Neutrophil (primary cell): ENCODE measurements around the gene WDFY4.

ENCODE experiments used
- H3K27ac ChIP-seq: fragments of 200-600 bp; sonication (generic); 2 replicates; pipeline ENCODE4 v1.5.1; 2016; ENCODE audit warnings: mild to moderate bottlenecking, moderate library complexity
- H3K27me3 ChIP-seq: fragments of 200-600 bp; sonication (generic); 2 replicates; pipeline ENCODE4 v1.6.0; 2016; ENCODE audit warnings: mild to moderate bottlenecking
- H3K36me3 ChIP-seq: fragments of 200-600 bp; sonication (generic); 2 replicates; pipeline ENCODE4 v1.5.1; 2017
- H3K4me1 ChIP-seq, 2 experiments: fragments of 200-600 bp in 1 of 2; sonication (generic) in 1 of 2; 1 replicate in 1 of 2; 2 replicates in 1 of 2; pipeline versions ENCODE4 v1.5.1 to v1.6.1; 2013 to 2016; ENCODE audit warnings: low read depth in 1 of 2, low read length in 1 of 2, mild to moderate bottlenecking in 1 of 2, moderate library complexity in 1 of 2; ENCODE audit not compliant: control insufficient read depth in 1 of 2, insufficient read depth in 1 of 2
- H3K4me3 ChIP-seq, 2 experiments: fragments of 200-600 bp in 1 of 2; sonication (generic) in 1 of 2; 1 replicate in 1 of 2; 2 replicates in 1 of 2; pipeline ENCODE4 v1.5.1; 2013 to 2016; ENCODE audit warnings: low read depth in 1 of 2, low read length in 1 of 2, mild to moderate bottlenecking in 1 of 2, moderate library complexity in 1 of 2
- H3K9me3 ChIP-seq: fragments of 200-600 bp; sonication (generic); 2 replicates; pipeline ENCODE4 v1.5.1; 2016
- TF ChIP-seq, protein P1 (sequence below): fragments of 200-600 bp; sonication (generic); IDR thresholded peaks from 2 replicates; pipeline ENCODE4 v1.5.1; 2016; ENCODE audit warnings: antibody characterized with exemption

Gene WDFY4

GRCh38 chr10:48982584-48982983 lies 297.9 kb downstream of the WDFY4 start:
- Histone ChIP-seq H3K4me1 (no peaks in the 10 kb centered on the region), H3K36me3 (peaks cover 76% of the 10 kb centered on the region), H3K27me3 (no peaks in the 10 kb centered on the region), H3K9me3 (no peaks in the 10 kb centered on the region), H3K27ac (no peak overlapping the region), H3K4me3 (no peak overlapping the region)
- TF ChIP-seq, protein P1, sequence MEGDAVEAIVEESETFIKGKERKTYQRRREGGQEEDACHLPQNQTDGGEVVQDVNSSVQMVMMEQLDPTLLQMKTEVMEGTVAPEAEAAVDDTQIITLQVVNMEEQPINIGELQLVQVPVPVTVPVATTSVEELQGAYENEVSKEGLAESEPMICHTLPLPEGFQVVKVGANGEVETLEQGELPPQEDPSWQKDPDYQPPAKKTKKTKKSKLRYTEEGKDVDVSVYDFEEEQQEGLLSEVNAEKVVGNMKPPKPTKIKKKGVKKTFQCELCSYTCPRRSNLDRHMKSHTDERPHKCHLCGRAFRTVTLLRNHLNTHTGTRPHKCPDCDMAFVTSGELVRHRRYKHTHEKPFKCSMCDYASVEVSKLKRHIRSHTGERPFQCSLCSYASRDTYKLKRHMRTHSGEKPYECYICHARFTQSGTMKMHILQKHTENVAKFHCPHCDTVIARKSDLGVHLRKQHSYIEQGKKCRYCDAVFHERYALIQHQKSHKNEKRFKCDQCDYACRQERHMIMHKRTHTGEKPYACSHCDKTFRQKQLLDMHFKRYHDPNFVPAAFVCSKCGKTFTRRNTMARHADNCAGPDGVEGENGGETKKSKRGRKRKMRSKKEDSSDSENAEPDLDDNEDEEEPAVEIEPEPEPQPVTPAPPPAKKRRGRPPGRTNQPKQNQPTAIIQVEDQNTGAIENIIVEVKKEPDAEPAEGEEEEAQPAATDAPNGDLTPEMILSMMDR = no peak

- Histone ChIP-seq H3K36me3 (peaks cover 64% of the 10 kb centered on the region), H3K27ac (no peak overlapping the region), H3K4me3 (no peak overlapping the region), H3K27me3 (no peaks in the 10 kb centered on the region), H3K9me3 (no peaks in the 10 kb centered on the region), H3K4me1 (no peaks in the 10 kb centered on the region)
- TF ChIP-seq, protein P1 = no peak
Measured at GRCh38 chr10:48983648-48984351, 299.1 kb downstream of the WDFY4 start.

DNA sequence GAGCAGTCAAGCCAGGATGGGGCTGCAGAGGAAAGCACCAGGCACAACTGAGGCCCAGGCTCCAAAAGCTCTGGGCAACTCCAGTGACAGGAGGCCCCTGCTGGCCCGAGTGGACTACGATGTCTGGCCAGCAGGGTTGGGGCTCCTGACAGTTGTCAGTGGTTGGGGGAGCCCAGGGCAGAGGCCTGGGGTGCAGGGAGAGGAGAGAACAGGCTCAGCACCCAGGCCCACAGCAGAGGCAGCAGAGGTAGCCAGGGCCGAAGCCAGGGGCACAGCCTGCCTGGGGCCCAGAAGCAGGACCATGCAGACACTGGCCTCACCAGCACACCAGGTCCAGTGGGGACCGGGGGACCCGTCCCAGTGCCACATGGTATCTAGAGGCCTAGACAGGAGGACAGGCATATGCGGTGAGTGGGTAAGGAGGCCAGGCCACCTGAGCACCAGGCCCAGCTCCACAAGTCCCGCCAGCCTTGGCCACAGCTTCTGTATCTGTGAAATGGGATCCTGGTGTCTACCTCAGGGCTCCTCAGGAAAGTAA lies 301.0 kb downstream of the WDFY4 start:
- peaks cover 45% of the 10 kb centered on the region for H3K36me3 ChIP-seq
- no peaks in the 10 kb centered on the region for H3K27me3 ChIP-seq
- H3K27ac ChIP-seq = no peak overlapping the region
- H3K9me3 ChIP-seq = no peaks in the 10 kb centered on the region
- no peak overlapping the region for H3K4me3 ChIP-seq
- no peaks in the 10 kb centered on the region for H3K4me1 ChIP-seq
- TF ChIP-seq, protein P1 = no peak

- TF ChIP-seq, protein P1 = no peak
- H3K4me3 ChIP-seq = no peak overlapping the region
- H3K36me3 ChIP-seq = no peaks in the 10 kb centered on the region
Measured at GRCh38 chr10:48990226-48990625, 305.6 kb downstream of the WDFY4 start.

GRCh38 chr10:48993627-48994026 lies 309.0 kb downstream of the WDFY4 start:
- no peaks in the 10 kb centered on the region for H3K9me3 ChIP-seq
- H3K27ac ChIP-seq = no peak overlapping the region
- TF ChIP-seq, protein P1 = no peak
- no peak overlapping the region for H3K4me3 ChIP-seq
- no peaks in the 10 kb centered on the region for H3K36me3 ChIP-seq
- H3K4me1 ChIP-seq = no peaks in the 10 kb centered on the region
- H3K27me3 ChIP-seq = no peaks in the 10 kb centered on the region

More at GRCh38 chr10:48990226-48990625, 305.6 kb downstream of the WDFY4 start:
- no peaks in the 10 kb centered on the region for H3K27me3 ChIP-seq
- H3K27ac ChIP-seq = no peak overlapping the region
- no peaks in the 10 kb centered on the region for H3K9me3 ChIP-seq
- no peaks in the 10 kb centered on the region for H3K4me1 ChIP-seq
